Esophagus squamous epithelium (tissue), 5 donors: ENCODE measurements around the gene UBR4. TPM values are rescaled to one million over a fixed set of nuclear protein-coding genes. Genes with fewer than 3 reads are reported as not detected.
A peak's percentile ranks its signal among the peaks of the same experiment; 100 is the strongest.

ENCODE experiments used
- DNase-seq: peaks from one replicate; lab custom pipeline; 2025; lab: John Stamatoyannopoulos, UW
- H3K27ac ChIP-seq, 4 donors: fragments of 200-600 bp; sonication (generic); one replicate each; pipeline ENCODE4 v1.5.1; 2016 to 2019; ENCODE audit warnings: mild to moderate bottlenecking in 1 of 4
- H3K27me3 ChIP-seq, 4 donors: fragments of 200-600 bp; sonication (generic); 1 replicate in 3 of 4; 2 replicates in 1 of 4; pipeline versions ENCODE4 v1.5.1 to v1.6.0; 2017 to 2021; ENCODE audit warnings: antibody characterized with exemption in 1 of 4
- H3K36me3 ChIP-seq, 3 donors: fragments of 200-600 bp; sonication (generic); one replicate each; pipeline ENCODE4 v1.5.1; 2016 to 2019
- H3K4me1 ChIP-seq, 3 donors: fragments of 200-600 bp; sonication (generic); one replicate each; pipeline ENCODE4 v1.5.1; 2017 to 2019
- H3K4me3 ChIP-seq, 4 donors: fragments of 200-600 bp; sonication (generic); 1 replicate in 3 of 4; 2 replicates in 1 of 4; pipeline ENCODE4 v1.5.1; 2016 to 2019; ENCODE audit warnings: mild to moderate bottlenecking in 2 of 4, moderate library complexity in 1 of 4
- H3K9me3 ChIP-seq, 3 donors: fragments of 200-600 bp; sonication (generic); one replicate each; pipeline ENCODE4 v1.5.1; 2016 to 2019
- CTCF ChIP-seq, 6 experiments: fragments of 450-650 bp in 4 of 6; fragments of 200-600 bp in 2 of 6; sonication (generic) in 2 of 6; IDR thresholded peaks; one replicate each; pipeline ENCODE4 v1.5.1; 2016 to 2019; ENCODE audit warnings: antibody characterized with exemption in 6 of 6, mild to moderate bottlenecking in 4 of 6, moderate library complexity in 4 of 6
- POLR2A ChIP-seq, 4 donors: fragments of 450-650 bp; IDR thresholded peaks; one replicate each; pipeline ENCODE4 v1.6.1; 2017; ENCODE audit warnings: antibody characterized with exemption in 4 of 4, mild to moderate bottlenecking in 4 of 4, moderate library complexity in 3 of 4
- WGBS, 2 donors: methylation state at CpG; one replicate each; pipeline ENCODE4 v1.1.5; 2018; 5-methylcytosine and 5-hydroxymethylcytosine counted together
- intact Hi-C: fragments of 100-400 bp; cut with DNase I; formaldehyde crosslinking; loops from one replicate; pipeline ENCODE4 v1.15.0; 2022
- total RNA-seq, 4 donors: library from RNA; depleted of rRNA; stranded (reverse); fragments of >200 nt; gene quantifications; one replicate each; pipeline ENCODE4 v1.1.0, GENCODE V29; 2016
- donor health status: DM: yes; HTN: yes; CAD: no.

The UBR4 gene
- total RNA-seq, 4 donors from 2014 or later = 52.4 to 121 (median 88.3) TPM

DNA sequence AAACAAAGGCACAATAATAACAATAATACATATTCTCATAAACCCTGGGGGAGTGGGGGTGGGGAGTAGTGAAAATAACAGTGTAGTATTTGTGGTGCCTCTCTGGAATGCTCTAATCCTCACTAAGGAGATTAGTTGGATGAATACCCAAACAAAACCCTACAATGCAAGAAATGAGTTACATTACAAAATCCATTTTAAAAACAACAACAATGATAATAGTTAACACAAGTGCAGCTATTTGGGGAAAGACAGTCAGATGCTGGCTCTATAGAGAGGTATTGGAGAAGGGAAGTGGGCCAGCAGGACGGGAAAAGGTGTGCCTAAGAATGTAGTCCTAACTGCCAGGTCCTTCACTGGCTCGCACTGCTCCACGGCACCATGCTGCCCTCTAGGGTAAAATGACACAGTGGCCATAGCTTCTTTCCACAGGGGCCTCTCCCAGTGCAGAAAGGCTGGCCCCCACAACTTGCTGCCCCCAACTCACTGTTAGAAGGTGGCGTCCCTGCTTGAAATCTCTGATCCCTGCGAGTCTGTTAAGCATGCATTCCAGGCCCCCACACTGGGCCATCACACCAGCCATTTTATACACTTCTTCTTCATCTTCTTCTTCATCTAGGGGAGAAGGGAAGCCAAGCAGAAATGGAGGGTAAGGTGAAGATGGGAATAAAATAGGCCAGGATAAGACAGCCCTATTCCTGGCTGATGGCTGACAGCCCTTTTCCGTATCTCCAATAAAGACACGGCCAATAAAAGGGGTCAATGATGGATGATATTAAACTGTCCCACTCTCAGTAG is 113.8 kb downstream of the UBR4 start:
- H3K27me3 ChIP-seq = no peaks in the 10 kb centered on the region
- WGBS, 2 donors = 50 to 52% methylated on average over 6 to 7 of the region's 7 CpGs
- DNase-seq = no peak
- H3K36me3 ChIP-seq = peaks cover 40 to 100% (median 59%) of the 10 kb centered on the region in 3 donors
- no peak overlapping the region for H3K27ac ChIP-seq
- intact Hi-C loops = no loop called here
- TF ChIP-seq CTCF (IDR thresholded peaks at IDR 0.05) (peak; percentile 36 to 81 (median 56)), POLR2A (IDR thresholded peaks at IDR 0.05) (no peak)
- no peaks in the 10 kb centered on the region for H3K9me3 ChIP-seq
- H3K4me3 ChIP-seq = no peak overlapping the region
- peaks cover 0 to 10% (median 0%) of the 10 kb centered on the region in 3 donors for H3K4me1 ChIP-seq

DNA sequence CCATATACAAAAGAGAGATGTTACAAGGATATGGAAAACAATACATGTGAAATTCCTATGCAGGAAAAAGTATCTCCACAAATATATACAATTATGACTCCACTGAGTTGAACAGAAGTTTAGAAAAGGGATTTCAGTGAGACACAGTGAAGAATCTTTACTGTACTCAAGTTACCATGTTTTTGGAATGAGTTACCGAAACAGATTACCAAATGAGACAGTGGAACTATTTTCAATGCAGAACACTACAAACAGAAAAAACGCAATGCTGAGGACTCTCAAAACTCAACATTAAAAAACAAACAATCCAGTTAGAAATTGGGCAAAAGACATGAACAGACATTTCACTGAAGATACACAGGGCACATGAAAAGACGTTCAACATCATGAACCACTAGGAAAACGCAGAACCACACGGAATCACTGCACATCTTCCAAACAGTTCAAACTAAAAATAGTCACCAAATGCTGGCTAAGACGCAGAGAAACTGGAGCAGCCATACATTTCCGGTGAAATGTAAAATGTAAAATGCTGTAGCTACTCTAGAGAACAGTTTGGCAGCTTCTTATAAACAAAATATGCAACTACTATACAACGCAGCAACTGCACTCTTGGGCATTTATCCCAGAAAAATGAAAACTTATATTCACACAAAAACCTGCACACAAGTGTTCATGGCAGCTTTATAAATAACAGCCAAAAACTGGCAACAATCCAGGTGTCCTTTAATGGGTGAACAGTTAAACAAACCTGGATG is 118.7 kb downstream of the UBR4 start:
- DNase-seq = no peak
- Histone ChIP-seq H3K27ac (no peak overlapping the region), H3K36me3 (peaks cover 44 to 100% (median 62%) of the 10 kb centered on the region in 3 donors), H3K27me3 (no peaks in the 10 kb centered on the region), H3K4me3 (no peak overlapping the region), H3K4me1 (peaks cover 0 to 36% (median 0%) of the 10 kb centered on the region in 3 donors), H3K9me3 (no peaks in the 10 kb centered on the region)
- TF ChIP-seq POLR2A (IDR thresholded peaks at IDR 0.05) (no peak), CTCF (IDR thresholded peaks at IDR 0.05) (no peak)
- 64 to 68% methylated on average over 8 of the region's 8 CpGs for WGBS, 2 donors
- intact Hi-C loops = loop anchor here (5.0 kb wide), 1 partner anchor 184 kb away; no protein-coding TSS in a partner anchor

DNA sequence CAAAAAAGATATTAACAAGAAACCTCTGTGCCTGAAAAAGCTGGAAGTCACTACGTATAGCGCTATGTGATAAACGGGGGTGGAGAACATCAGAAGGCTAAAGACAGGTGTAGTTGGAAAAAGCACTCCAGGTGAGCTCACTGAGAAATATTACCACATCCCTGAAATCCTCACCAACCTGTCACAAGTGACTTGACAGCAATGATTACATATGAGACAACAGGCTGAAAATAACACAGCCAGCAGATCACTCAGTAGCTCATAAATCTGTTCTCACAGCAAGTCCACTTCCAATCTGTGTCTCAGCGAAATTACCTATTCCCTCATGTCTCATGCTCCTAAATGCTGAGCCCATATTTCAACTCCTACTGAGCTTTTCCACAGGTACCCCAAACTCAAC is 120.5 kb downstream of the UBR4 start:
- Histone ChIP-seq H3K27ac (no peak overlapping the region), H3K4me3 (no peak overlapping the region), H3K27me3 (no peaks in the 10 kb centered on the region), H3K4me1 (peaks cover 0 to 41% (median 3%) of the 10 kb centered on the region in 3 donors), H3K9me3 (no peaks in the 10 kb centered on the region), H3K36me3 (peaks cover 46 to 100% (median 64%) of the 10 kb centered on the region in 3 donors)
- intact Hi-C loops = no loop called here
- TF ChIP-seq POLR2A (IDR thresholded peaks at IDR 0.05) (no peak), CTCF (IDR thresholded peaks at IDR 0.05) (no peak)
- DNase-seq = no peak
- WGBS, 2 donors = 83 to 88% methylated on average over 4 of the region's 4 CpGs

DNA sequence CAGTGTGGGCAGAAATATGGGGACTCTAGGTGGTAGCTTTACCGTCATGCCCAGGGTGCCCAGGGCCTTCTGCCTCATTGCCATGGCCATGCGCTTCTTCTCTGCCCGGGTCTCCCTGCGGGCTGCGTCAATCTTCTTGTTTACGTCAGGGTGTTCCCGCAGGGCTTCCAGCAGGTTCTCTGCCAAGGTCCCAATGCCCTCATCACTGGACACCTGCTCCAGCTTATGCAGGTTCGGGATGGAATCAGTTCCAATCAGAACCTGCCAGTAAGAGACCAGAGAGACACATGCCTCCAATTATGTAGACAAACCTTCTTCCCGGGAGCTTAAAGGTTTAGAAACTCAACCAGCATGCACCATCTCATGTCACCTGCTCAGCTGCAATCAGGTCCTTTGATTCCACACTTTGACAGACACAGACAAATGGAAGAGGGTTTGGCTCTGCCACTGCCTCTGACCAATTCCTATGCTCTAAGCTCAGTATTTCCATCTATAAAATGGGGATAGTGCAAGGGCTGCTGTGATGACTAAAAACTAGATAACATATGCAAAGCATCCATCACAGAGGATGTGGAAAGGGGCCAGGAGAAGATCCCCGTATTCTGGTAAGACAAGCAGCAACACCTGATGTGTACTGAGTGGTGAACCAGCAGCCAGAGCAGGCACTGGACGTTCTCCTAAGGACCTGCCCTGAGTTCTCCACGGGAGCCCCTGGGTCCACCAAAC is 121.2 kb downstream of the UBR4 start:
- DNase-seq = no peak
- Histone ChIP-seq H3K36me3 (peaks cover 51 to 100% (median 64%) of the 10 kb centered on the region in 3 donors), H3K27ac (no peak overlapping the region), H3K4me1 (peaks cover 0 to 41% (median 3%) of the 10 kb centered on the region in 3 donors), H3K9me3 (no peaks in the 10 kb centered on the region), H3K4me3 (no peak overlapping the region), H3K27me3 (no peaks in the 10 kb centered on the region)
- TF ChIP-seq POLR2A (IDR thresholded peaks at IDR 0.05) = no peak
- no peak for TF ChIP-seq CTCF (IDR thresholded peaks at IDR 0.05)
- intact Hi-C loops = no loop called here
- WGBS, 2 donors = 91 to 92% methylated on average over 10 to 12 of the region's 12 CpGs
